GM10266 (cell line): ENCODE measurements around the gene POLR3B.
"Not testable (repeated sequence)": the region's sequence is repeated elsewhere in the genome, so short reads cannot be mapped to it uniquely, and the experiment has no call there.

ENCODE experiments used
- DNase-seq: peaks from one replicate; pipeline ENCODE4 v3.0.0; 2012; ENCODE audit errors: extremely low spot score
- CTCF ChIP-seq: IDR thresholded peaks from 2 replicates; pipeline ENCODE4 v1.5.1; 2012; ENCODE audit warnings: mild to moderate bottlenecking, low read depth; ENCODE audit not compliant: control insufficient read depth, insufficient read depth; ENCODE audit errors: missing control alignments

POLR3B gene

GRCh38 chr12:106357549-106358395, at the start of gene POLR3B:
TSS of gene POLR3B (plus strand) at chr12:106357748. CDS start at chr12:106357880, 132 bp downstream.
- peak; percentile 87 for DNase-seq
- peak; percentile 83 for TF ChIP-seq CTCF

- TF ChIP-seq CTCF, result no peak
- no peak for DNase-seq
Observed at GRCh38 chr12:106308121-106308520, 49.4 kb upstream of the POLR3B start.

- no peak for DNase-seq
- TF ChIP-seq CTCF, result no peak
Observed at GRCh38 chr12:106308611-106309010, 48.9 kb upstream of the POLR3B start.

- no peak for TF ChIP-seq CTCF
- no peak for DNase-seq
Observed at GRCh38 chr12:106309671-106310505, 47.7 kb upstream of the POLR3B start.

GRCh38 chr12:106310687-106311086, 46.9 kb upstream of the POLR3B start:
- no peak for DNase-seq
- TF ChIP-seq CTCF, result no peak

GRCh38 chr12:106311139-106311538, 46.4 kb upstream of the POLR3B start:
- DNase-seq, result no peak

GRCh38 chr12:106313413-106313812, 44.1 kb upstream of the POLR3B start:
- DNase-seq, result not testable (repeated sequence)

More at GRCh38 chr12:106311139-106311538, 46.4 kb upstream of the POLR3B start:
- no peak for TF ChIP-seq CTCF
